ENCODE results near the gene LZTS2. TPM values are rescaled to one million over a fixed set of nuclear protein-coding genes. Genes with fewer than 3 reads are reported as not detected.

Gene LZTS2
- total and polyA plus RNA-seq, 2 of the 8 experiments (the other 6 are each of a cell fraction or from before 2014, with no cell fraction given): 75.7 to 99.5 TPM

GRCh38 chr10:101054876-101055275, 55.3 kb downstream of the LZTS2 start (continued):
- TF ChIP-seq CHD7 (IDR thresholded peaks at IDR 0.05; ENCODE audit: insufficient replicate concordance, low read length) (no peak), RFX5 (IDR thresholded peaks at IDR 0.05; ENCODE audit: borderline replicate concordance, low read depth, low read length) (no peak), CREB1 (IDR thresholded peaks at IDR 0.05) (no peak)
